Fibroblast of the aortic adventitia (primary cell): ENCODE results near the gene TMEM158. TPM values are rescaled to one million over a fixed set of nuclear protein-coding genes. Genes with fewer than 3 reads are reported as not detected.

Experiments used
- DNase-seq: peaks from one replicate; pipeline ENCODE4 v3.0.0-alpha.2; 2010; ENCODE audit warnings: low read depth
- H3K4me3 ChIP-seq: 2 replicates; pipeline ENCODE4 v1.5.1; 2011; ENCODE audit warnings: low read depth, mild to moderate bottlenecking, control low read depth, low read length, moderate library complexity
- small RNA-seq: library from RNA; depleted of rRNA; stranded (forward); fragments of <200 nt; gene quantifications from one replicate; pipeline ENCODE3, GENCODE V24; 2012
- total RNA-seq: library from RNA; depleted of rRNA; stranded (reverse); fragments of >200 nt; gene quantifications from 2 replicates; pipeline ENCODE4 v1.2.3, GENCODE V29; 2012; ENCODE audit warnings: low replicate concordance
- TF ChIP-seq, protein P1 (sequence below): IDR thresholded peaks from 2 replicates; pipeline ENCODE4 v1.5.1; 2011; ENCODE audit warnings: mild to moderate bottlenecking, low read length, control low read depth, inconsistent platforms; ENCODE audit not compliant: insufficient read depth

The TMEM158 gene
- total RNA-seq, 1 donor = 19.3 TPM

DNA sequence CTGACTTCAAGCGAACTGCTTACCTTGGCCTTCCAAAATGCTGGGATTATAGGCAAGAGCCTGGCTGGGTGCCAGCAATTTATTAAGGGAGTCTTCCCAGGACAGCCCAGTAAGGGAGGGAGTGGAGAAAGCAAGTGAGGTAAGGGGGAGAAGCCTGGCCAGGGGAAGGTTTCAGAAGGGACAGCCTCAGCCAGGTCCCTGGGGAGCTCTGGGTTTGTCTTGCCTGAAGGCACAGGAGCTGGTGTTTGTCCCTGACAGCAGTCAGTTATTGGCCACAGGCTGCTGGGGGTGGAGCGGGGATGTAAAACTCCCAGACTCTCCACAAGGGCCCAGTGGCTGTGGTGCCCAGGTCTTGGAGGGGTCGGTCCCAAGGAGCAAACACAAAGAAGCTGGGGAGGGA, 46.9 kb downstream of the TMEM158 start:
- DNase-seq = no peak
- H3K4me3 ChIP-seq = no peak overlapping the region
- TF ChIP-seq, protein P1, sequence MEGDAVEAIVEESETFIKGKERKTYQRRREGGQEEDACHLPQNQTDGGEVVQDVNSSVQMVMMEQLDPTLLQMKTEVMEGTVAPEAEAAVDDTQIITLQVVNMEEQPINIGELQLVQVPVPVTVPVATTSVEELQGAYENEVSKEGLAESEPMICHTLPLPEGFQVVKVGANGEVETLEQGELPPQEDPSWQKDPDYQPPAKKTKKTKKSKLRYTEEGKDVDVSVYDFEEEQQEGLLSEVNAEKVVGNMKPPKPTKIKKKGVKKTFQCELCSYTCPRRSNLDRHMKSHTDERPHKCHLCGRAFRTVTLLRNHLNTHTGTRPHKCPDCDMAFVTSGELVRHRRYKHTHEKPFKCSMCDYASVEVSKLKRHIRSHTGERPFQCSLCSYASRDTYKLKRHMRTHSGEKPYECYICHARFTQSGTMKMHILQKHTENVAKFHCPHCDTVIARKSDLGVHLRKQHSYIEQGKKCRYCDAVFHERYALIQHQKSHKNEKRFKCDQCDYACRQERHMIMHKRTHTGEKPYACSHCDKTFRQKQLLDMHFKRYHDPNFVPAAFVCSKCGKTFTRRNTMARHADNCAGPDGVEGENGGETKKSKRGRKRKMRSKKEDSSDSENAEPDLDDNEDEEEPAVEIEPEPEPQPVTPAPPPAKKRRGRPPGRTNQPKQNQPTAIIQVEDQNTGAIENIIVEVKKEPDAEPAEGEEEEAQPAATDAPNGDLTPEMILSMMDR = no peak

DNA sequence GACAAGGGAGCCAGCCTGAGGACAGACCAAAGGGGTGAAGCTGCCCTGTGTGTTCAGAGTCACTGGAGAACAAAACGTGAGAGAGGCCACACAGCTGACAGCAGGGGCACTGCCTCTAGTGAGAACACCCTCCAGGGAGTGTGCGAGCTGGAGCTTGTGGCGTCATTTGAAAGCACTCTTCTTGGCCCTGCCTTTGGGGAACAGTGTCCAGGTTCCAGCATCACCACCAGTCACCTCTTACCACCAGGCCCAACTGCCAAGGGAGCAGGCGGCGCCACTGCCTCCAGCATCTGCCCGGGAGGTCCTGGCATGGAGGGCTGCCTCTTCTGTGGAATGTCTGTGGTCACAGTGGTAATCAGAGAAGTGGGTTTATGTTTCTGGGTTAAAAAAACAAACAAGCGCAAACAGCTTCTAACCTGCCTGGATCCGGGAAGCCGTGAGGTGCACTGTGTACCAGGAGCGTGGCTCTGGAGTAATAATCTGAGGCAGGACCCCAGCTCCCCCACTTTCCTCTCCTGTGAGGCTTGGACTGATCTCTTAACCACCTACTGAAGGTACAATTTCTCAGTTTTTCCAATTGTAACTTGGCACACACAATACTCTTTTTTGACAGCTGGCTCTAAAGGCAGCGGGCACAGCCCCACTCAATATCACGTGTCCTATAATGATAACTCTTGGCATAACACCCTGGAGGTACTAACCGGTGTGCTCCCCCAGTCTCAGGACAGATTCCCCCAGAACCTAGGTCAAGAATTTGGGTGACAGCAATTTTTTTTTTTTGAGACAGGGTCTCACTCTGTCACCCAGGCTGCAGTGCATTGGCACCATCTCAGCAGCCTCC, 47.7 kb downstream of the TMEM158 start:
- peak; percentile 33 for DNase-seq
- H3K4me3 ChIP-seq = no peak overlapping the region
- TF ChIP-seq, protein P1 = no peak

DNA sequence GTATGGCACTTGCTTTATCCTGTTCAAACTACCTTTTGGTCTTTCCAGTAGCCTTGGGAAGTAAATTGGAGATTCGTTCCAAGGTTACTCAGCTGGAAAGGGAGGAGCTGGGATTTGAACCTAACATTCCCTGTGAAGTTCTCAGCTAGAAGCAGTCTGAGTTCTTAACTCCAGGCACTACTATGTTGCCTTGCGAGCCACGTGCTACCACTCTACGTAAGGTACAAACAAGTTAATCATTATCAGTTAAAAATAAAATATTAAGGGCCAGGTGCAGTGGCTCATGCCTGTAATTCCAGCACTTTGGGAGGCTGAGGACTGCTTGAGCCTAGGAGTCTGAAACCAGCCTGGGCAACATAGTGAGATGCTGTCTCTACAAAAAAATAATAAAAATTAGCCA, 49.2 kb downstream of the TMEM158 start:
- no peak overlapping the region for H3K4me3 ChIP-seq
- DNase-seq = no peak
- TF ChIP-seq, protein P1 = no peak

Small RNA genes within 50 kb of the gene (small RNA-seq; reads per million reads assigned to genes)
- gene RF00012 = not detected

Other genes with a start within 250 kb of the TMEM158 start
- gene CLEC3B, start 200.0 kb downstream of the TMEM158 start, total RNA-seq = 10.5 and 12.4 TPM in 2 replicates
- gene CDCP1, start 79.9 kb downstream of the TMEM158 start, total RNA-seq = 1.3 and 32.8 TPM in 2 replicates
- gene LARS2, start 162.3 kb upstream of the TMEM158 start, total RNA-seq = 14.6 and 14.7 TPM in 2 replicates